GM12801 (cell line): ENCODE data around the gene RNF220.

Source experiments
- CTCF ChIP-seq: IDR thresholded peaks from one replicate; pipeline ENCODE4 v1.5.1; 2011; ENCODE audit warnings: control low read depth; ENCODE audit not compliant: insufficient read length; ENCODE audit errors: extremely low read depth

RNF220 gene

GRCh38 chr1:44681905-44682882 lies 277.1 kb downstream of the RNF220 start:
- TF ChIP-seq CTCF, result no peak

DNA sequence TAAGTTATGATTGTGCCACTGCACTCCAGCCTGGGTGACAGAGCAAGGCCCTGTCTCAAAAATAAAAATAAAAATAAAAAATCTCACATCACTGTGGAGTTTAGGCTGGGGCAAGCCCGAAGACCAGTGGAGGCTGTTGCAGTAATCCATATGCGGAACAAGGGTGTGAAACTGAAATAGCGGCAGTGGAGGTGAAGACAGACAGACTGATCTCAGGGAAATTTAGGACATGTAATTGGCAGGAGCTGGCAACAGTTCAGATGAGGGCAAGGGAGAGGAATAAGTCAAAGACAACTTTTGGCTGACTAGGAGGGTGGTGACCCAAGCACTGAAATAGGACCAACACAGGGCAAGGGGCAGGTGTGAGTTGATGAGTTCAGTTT lies 277.8 kb downstream of the RNF220 start:
- no peak for TF ChIP-seq CTCF

DNA sequence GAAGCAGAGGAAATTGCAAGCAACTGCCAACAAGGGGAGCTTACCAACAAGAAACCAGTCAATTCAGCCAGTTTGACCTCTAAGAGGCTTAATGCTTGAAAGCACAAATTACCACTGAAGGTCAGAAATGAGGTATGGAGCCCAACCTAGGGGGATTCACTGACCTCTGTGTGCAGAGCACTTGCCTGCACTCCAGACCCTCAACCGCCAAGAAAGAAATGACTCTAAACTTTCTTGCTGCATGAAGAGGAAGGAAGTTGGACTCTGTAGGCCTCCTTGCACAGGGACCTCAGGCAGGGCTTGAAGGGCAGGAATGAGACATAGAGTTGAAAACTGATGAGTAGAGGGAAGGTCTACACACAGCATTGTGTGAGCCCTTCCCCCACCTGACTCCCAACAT lies 279.5 kb downstream of the RNF220 start:
- TF ChIP-seq CTCF, result no peak

DNA sequence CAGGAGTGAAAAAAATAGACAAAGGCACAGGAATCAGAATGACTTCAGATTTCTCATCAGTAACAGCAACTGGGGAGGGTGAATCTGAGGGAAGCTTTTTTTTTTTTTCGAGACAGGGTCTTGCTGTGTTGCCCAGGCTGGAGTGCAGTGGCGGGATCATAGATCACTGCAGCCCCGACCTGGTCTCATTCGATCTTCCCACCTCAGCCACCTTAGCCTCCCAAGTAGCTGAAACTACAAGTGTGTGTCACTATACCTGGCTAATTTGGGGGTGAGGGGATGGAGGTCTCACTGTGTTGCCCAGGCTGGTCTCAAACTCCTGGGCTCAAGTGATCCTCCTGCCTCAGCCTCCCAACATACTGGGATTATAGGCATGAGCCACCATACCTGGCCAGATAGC lies 280.2 kb downstream of the RNF220 start:
- TF ChIP-seq CTCF, result no peak

DNA sequence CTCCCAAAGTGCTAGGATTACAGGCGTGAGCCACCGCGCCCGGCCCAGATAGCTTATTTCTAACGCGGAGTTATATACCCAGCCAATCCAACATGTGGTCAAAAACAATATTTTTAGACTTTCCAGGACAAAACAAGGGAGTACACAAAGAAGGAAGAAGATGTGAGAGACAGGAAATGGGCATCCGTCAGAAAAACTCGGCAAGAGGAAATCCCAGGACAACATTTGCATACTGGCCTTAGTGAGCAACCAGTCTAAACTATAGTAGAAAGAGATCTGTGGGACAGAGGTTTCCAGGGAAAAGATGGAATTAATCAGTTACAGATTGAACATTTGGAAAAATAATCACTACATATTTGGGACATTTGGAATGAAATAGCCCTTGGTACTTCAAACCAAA lies 280.8 kb downstream of the RNF220 start:
- TF ChIP-seq CTCF, result no peak

DNA sequence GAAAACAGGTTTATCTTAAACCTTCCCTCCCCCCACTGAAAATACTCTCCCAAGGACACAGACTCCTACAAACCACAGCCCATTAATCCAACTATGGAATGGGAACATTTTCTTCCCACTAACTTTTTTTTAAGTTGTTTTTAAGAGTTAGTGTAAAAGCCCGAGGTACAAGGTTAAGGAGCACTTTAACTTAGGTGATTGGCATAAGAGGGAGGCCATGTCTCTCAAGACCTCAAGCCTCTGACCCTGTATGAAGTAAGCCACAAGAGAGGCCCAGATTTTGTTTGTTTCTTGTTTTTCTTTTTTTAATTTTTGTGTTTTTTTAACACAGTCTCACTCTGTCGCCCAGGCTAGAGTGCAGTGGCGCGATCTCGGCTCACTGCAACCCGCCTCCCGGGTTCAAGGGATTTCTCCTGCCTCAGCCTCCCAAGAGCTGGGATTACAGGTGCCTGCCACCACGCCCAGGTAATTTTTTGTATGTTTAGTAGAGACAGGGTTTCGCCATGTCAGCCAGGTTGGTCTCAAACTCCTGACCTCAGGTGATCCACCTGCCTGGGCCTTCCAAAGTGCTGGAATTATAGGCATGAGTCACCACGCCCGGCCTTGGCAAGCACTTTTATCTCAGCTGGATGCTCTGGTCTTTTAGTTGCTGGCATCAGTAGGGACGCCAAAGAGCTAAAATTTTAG lies 283.8 kb downstream of the RNF220 start:
- no peak for TF ChIP-seq CTCF

GRCh38 chr1:44689447-44689765 lies 284.4 kb downstream of the RNF220 start:
- TF ChIP-seq CTCF, result no peak
